GM18519 (cell line): ENCODE measurements around the gene MAGI1.

Experiments
- ATAC-seq: cut with Tn5 transposase; IDR thresholded peaks from one replicate; pipeline ENCODE4 v1.9.1; 2021; ENCODE audit warnings: mild to moderate bottlenecking, moderate library complexity; ENCODE audit not compliant: unreplicated experiment, low FRiP score

Gene MAGI1

DNA sequence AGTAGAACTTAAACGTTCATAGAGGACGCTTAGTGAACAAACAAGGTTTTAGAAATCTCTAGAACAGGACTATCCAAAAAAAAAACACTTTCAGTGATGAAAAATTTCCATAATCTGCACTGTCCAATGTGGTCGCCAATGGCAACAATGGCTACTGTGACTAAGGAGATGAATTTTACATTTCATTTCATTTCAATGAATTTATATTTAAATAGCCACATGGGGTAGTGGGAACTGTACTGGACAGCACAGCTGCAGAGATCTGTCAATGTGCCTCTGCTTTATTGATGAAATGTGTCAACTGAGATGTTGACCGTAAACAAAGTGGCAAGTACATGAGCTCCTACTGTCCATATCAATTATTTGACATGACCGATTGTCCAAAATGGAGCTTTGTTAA, 222.5 kb downstream of the MAGI1 start:
- no peak for ATAC-seq

- no peak for ATAC-seq
These were observed 223.7 kb downstream of the MAGI1 start for GRCh38 chr3:65814845-65815578.

DNA sequence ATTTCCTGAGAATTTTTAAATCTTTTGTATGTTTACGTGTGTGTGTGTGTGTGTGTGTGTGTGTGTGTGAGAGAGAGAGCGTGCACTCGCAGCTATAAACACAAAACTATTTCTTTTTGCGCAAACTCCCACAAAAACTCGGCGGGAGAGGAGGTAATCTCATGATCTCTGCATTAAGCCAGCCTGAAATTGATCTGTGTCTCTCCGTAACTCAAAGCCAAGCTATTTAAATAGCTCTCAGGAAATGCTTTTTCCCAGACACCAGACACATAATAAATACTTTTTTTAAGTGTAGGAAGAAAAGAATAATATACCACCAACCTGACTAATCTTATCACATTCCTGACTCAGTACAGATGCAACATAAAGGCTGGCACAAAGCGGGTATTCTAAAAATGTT, 226.8 kb downstream of the MAGI1 start:
- ATAC-seq: no peak

GRCh38 chr3:65811086-65811761, 227.5 kb downstream of the MAGI1 start:
- no peak for ATAC-seq

DNA sequence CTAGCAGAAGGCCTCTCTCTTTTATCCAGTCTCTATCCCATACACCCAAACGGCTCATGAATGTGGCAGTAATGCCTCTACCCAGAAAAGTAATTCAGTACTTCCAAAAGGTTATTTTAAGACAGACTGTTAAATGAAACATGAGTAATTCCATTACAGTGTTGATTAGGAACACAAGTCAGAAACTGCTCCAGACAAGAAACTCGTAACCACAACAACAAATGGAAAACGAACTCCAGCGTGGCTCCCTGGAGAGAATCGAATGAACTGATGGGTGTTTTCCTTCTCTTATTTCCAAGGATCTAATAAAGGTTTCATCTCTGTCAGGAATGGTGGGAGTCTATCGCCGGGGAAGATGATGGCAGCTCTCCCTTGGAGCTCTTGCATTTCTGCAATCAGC, 228.4 kb downstream of the MAGI1 start:
- no peak for ATAC-seq

- no peak for ATAC-seq
These were observed 229.0 kb downstream of the MAGI1 start for GRCh38 chr3:65809641-65810150.

DNA sequence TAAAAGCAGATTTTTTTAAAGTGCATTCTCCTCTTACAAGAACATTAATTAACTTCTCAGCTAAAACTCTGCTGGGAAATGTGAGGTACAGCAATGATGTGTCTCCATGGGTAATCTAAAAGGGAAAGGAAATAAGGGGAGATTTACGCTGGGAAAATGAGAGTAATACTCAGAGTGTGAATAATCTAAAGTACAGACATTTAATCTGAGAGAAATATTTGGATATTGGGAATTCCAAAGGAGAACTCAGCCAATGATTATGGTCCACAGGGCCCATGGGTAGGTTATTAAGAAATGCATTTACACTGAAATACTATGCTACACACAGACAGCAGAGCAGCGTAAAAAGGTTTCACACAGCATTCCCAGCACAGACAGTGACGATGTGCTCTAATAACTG, 229.9 kb downstream of the MAGI1 start:
- no peak for ATAC-seq

- ATAC-seq: no peak
These were observed 230.3 kb downstream of the MAGI1 start for GRCh38 chr3:65808407-65808806.

GRCh38 chr3:65807225-65807624, 231.5 kb downstream of the MAGI1 start:
- no peak for ATAC-seq

GRCh38 chr3:65806600-65806999, 232.1 kb downstream of the MAGI1 start:
- ATAC-seq: no peak

DNA sequence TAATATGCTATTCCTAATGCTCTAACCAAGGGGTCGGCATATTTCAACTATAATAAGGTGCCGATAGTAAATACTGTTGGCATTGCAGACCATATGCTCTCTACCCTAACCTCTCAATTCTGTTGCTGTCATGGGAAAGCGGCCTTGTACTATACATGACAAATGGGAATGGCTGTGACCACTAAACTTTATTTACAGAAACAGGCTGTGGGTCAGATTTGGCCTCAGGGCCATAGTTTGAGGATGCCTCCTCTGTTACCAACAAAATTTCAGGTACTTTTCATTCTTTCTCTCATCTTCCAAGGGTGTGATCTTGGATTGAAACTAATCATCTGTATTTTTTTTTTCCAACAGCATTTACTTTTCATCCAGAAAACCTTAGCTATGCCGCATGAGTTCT, 242.0 kb downstream of the MAGI1 start:
- no peak for ATAC-seq

DNA sequence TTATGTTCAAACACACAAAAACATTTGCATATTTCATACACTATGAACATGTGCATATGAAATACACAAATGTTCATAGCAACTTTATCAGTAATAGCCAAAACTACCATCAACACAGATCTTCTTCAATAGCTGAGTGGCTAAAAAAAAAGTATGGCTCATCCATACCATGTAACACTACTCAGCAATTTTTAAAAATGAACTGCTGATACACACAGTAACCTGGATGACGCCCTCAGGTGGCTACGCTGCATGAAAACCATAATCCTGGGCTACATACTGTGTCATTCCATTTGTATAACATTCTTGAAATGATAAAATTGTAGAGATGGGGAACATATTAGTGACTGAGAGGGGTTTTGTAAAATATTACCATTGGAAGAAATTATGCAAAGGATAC, 243.6 kb downstream of the MAGI1 start:
- no peak for ATAC-seq

DNA sequence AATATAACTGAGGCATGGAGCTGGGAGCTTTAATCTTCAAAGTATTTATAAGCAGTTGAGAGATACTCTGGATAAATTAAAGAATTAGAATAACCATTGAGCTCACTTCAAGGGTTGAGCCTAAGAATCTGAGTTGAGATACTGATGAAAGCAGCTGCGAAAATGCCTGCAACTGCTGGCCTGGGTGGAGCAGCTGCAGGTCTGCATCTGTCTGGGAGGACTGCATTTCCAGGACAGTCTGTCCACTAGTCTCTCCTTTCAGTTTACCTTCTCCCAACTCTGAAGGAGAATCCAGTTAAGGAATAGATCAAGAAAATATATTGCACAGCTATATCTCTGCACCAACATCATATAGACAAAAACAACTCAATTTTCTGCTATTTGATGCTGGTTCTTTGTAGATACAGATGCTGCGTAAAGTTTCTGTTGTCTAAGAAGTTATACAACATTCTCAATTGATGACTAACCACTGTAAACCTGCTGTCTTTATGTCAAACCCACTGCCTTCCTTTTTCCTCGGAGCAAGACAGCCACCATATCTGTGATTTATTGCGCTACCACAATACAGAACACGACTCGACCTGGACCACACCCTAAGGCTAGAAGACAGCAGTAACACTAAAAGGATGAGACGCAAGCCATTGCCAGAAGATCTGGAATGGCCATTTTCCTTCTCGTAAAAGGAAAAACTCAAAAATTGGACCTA, 245.1 kb downstream of the MAGI1 start:
- no peak for ATAC-seq

DNA sequence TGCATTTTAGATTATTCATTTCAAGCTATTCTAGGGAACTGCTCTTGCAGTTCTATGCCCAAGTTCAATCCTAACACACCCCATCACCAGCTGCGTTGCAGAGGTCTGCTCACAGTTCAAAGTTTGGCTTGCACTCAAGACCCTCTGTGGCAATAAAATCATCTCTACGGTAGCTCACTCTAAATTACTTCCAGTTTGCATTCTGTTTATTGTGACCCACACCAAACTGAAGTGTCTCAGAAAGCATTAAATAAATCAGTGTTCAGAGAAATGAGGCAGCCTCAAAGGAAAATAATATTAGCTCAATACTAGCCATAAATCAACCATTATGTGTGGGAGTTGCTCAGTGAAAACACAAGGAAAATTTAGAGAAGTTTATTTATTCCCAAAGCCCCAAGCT, 250.3 kb downstream of the MAGI1 start:
- ATAC-seq: no peak

DNA sequence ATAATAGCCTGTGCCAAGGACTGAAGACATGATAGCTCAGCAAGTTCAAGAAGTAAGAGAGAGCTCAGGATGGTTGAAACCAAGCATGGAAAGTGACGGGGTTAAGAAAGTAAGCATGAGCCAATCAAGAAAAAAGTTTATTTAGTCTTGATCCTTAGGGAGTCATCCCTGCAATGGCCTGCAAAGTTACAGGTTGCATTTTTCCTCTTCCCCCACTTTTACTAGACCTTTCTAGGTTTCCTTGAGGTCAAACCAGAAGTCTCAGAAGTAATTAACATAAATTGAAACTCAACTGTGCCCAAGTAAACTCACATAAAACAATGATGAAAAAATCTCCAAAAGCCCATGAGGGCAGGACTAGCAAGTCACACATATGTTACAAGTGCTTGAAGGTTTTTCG, 250.9 kb downstream of the MAGI1 start:
- no peak for ATAC-seq

DNA sequence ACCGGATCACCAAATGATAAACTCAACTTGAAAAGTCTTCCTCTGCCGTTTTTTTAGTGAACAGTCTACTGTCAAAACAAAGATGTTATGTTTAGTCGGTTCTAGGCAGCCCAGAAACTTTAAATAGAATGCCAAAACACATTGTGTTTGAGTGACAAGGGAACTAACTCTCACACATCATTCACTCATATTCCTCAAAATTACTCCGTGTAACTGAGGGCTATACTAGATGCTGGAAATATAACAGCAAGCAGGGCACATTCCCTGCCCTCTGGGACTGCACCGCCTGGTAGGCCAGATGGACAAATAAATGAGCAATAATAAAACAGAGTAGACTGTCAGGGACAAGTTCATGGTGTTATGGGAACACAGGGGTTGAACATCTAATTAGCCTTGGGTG, 251.4 kb downstream of the MAGI1 start:
- ATAC-seq: no peak

DNA sequence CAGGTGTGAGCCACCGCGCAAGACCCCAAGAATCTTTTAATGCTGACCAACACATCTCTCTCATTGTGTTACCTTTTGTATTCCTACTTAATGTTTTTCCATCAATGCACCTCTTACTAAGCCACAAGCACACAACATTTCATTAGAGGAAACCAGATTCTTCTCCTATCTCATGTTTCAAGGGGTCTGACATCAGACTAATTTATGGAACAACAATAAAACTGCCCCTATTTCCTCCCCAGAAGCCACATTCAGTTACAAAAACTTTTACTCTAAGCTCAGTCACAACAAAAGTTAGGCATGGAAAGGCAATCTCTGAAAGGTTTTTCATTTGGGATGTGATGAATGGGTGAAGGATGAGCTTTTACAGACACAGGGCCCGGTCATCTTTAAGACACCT, 251.8 kb downstream of the MAGI1 start:
- no peak for ATAC-seq

DNA sequence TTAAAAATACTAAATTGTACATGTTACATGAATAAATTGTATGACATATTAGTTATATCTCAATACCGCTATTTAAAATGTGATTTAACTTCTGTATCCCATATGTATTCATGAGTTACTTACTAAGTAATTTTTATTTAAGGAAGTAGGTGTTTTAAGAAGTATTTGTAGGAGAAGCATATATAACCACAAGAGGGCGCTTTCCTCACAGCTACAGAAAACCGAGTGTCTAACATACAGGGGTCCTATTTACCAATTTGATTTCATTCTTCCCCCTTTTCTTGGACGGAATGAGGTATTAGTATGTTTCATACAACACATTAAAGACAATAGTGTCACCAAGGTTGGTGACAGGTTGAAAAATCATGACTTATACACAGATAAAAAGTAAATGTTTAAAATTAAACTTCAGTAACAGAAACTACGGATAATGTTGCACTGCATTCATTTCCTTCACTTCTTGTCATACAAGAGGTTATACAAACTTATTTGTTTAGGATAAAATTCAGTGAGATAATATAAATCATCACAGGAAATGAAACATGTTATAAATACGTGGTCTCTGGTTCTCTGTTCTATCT, 253.6 kb downstream of the MAGI1 start:
- no peak for ATAC-seq

GRCh38 chr3:65783117-65783516, 255.6 kb downstream of the MAGI1 start:
- ATAC-seq: no peak

- ATAC-seq: no peak
These were observed 257.1 kb downstream of the MAGI1 start for GRCh38 chr3:65781594-65781993.

DNA sequence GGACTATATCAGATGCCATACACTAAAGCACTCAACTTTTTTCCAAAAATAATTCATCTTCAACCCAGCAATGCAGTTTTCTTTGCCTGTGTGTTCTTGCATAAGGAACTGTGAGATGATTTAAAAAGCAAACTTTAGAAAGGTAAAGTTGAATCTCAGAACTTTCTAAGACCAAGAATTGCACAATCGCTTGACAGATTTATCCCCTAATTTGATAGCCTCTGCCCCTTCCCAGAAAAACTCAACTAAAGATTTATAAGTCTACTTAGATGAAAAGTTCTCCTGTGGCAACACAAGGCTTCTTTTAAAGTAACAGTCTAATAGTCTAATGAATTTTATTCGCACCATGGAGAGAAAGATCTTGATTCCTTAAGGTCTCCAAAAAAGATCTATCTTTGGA, 259.3 kb downstream of the MAGI1 start:
- ATAC-seq: no peak
